ENCODE measurements around the gene ITSN1. TPM values are rescaled to one million over a fixed set of nuclear protein-coding genes. Genes with fewer than 3 reads are reported as not detected.

ITSN1 gene
- total and polyA plus RNA-seq, 8 donors: 6.0 to 83.5 (median 25.4) TPM

DNA sequence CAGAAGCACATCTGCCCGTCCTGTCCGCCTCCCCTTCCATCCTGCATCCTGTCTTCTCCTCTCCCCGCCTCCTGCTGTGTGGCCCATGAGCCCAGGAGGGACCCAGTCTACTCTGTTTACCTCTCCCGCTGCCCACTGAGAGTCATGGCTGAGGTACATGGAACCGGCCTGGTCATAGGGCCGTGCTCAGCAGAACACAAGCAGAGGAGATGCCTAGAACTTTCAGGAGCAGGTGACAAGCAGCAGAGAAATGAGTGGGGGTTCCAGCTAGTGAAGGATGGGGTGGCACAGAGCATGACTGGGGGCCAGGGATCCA lies 202.5 kb downstream of the ITSN1 start:
- Histone ChIP-seq H3K9me3 (no peaks in the 10 kb centered on the region), H3K27me3 (no peaks in the 10 kb centered on the region), H3K4me1 (peaks cover 0 to 18% (median 7%) of the 10 kb centered on the region in 4 donors), H3K36me3 (peaks cover 0 to under 1% (median under 1%) of the 10 kb centered on the region in 4 donors), H3K4me3 (no peak overlapping the region), H3K27ac (no peak overlapping the region)
- intact Hi-C loops (cut with DNase I; ENCODE audit: low total_unique reads): no loop called here
- DNase-seq: no peak
- TF ChIP-seq EP300 (IDR thresholded peaks at IDR 0.05): no peak
- TF ChIP-seq POLR2A (IDR thresholded peaks at IDR 0.05): no peak
- no peak for TF ChIP-seq CTCF (IDR thresholded peaks at IDR 0.05)
- no peak for TF ChIP-seq POLR2AphosphoS5 (IDR thresholded peaks at IDR 0.05)
- WGBS, 5 donors: 87 to 94% (median 91%) methylated on average over 6 of the region's 6 CpGs

GRCh38 chr21:33846141-33846540 lies 203.8 kb downstream of the ITSN1 start:
- WGBS, 5 donors: 77 to 98% (median 93%) methylated on average over 3 of the region's 3 CpGs
- Histone ChIP-seq H3K36me3 (no peaks in the 10 kb centered on the region), H3K27ac (no peak overlapping the region), H3K4me3 (no peak overlapping the region), H3K27me3 (no peaks in the 10 kb centered on the region), H3K4me1 (peaks cover 0 to 18% (median 7%) of the 10 kb centered on the region in 4 donors), H3K9me3 (no peaks in the 10 kb centered on the region)
- intact Hi-C loops (cut with DNase I; ENCODE audit: low total_unique reads): no loop called here
- TF ChIP-seq POLR2A (IDR thresholded peaks at IDR 0.05): no peak
- TF ChIP-seq CTCF (IDR thresholded peaks at IDR 0.05): no peak
- no peak for TF ChIP-seq EP300 (IDR thresholded peaks at IDR 0.05)
- no peak for DNase-seq

GRCh38 chr21:33847588-33848248 lies 205.4 kb downstream of the ITSN1 start:
- no peak for DNase-seq
- Histone ChIP-seq H3K4me1 (peaks cover 0 to 18% (median 7%) of the 10 kb centered on the region in 4 donors), H3K27ac (no peak overlapping the region), H3K27me3 (no peaks in the 10 kb centered on the region), H3K4me3 (no peak overlapping the region), H3K9me3 (no peaks in the 10 kb centered on the region), H3K36me3 (no peaks in the 10 kb centered on the region)
- 85 to 91% (median 88%) methylated on average over 19 of the region's 19 CpGs for WGBS, 5 donors
- no peak for TF ChIP-seq CTCF (IDR thresholded peaks at IDR 0.05)
- no peak for TF ChIP-seq POLR2A (IDR thresholded peaks at IDR 0.05)
- TF ChIP-seq EP300 (IDR thresholded peaks at IDR 0.05): no peak
- no peak for TF ChIP-seq POLR2AphosphoS5 (IDR thresholded peaks at IDR 0.05)
- intact Hi-C loops (cut with DNase I; ENCODE audit: low total_unique reads): no loop called here

DNA sequence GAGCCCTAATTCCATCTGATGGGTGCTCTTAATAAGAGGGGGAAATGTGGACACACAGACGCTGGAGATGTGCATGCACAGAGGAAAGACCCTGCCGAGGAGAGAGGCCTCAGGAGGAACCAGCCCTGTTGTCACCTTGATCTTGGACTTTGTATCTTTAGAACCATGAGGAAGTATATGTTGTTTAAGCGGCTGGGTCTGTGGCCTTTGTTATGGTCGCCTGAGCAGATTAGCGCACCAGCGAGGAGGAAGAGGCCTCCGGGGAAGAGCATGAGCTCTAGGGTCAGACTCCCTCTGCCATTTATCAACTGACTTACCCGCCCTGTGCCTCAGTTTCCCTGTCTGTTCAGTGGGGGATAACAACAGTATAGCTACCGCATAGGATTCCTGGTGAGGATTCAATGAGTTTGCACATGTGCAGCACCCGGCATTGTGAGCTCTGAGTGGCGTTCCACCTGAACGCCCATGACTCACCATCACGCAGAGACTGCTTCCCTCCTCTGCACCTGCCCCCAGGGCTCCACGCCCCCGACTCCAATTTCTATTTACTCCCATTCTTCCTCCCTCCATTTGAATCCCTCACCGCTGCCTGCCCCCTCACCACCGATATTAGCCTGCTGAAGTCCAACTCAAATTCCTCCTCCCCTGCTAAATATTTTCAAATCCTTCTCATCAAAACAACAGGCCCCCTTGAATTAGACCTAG lies 206.1 kb downstream of the ITSN1 start:
- Histone ChIP-seq H3K4me1 (peaks cover 0 to 13% (median 5%) of the 10 kb centered on the region in 4 donors), H3K36me3 (no peaks in the 10 kb centered on the region), H3K4me3 (no peak overlapping the region), H3K27me3 (no peaks in the 10 kb centered on the region), H3K27ac (no peak overlapping the region), H3K9me3 (no peaks in the 10 kb centered on the region)
- 67 to 82% (median 72%) methylated on average over 17 of the region's 17 CpGs for WGBS, 5 donors
- TF ChIP-seq POLR2A (IDR thresholded peaks at IDR 0.05) (no peak), EP300 (IDR thresholded peaks at IDR 0.05) (no peak), POLR2AphosphoS5 (IDR thresholded peaks at IDR 0.05) (no peak), CTCF (IDR thresholded peaks at IDR 0.05) (no peak)
- intact Hi-C loops (cut with DNase I; ENCODE audit: low total_unique reads): no loop called here
- DNase-seq: peak in 1 of 2 donors; percentile 23
